Stimulated activated naive B cell treated with anti-CD40 and anti-IgM and Interleukin-4, amounts not matched to agents 10 μg/mL and 1 μg/mL and 100 μg/mL, for 72 hours (primary cell): Measurements from ENCODE around the gene CPLX3.
"Not testable (repeated sequence)": the region's sequence is repeated elsewhere in the genome, so short reads cannot be mapped to it uniquely, and the experiment has no call there.

ENCODE experiments used
- ATAC-seq, 2 donors: fragments of 150-1000 bp; cut with Tn5 transposase; replicated peaks; 2 replicates each; pipeline ENCODE4 v1.10.0; 2021; ENCODE audit warnings: moderate library complexity in 1 of 2
- DNase-seq: peaks from one replicate; pipeline ENCODE4 v3.0.0; 2021
- H3K27ac Mint-ChIP-seq: one replicate; pipeline ENCODE4 v1.8.0; 2022; ENCODE audit warnings: mild to moderate bottlenecking, mixed read lengths
- H3K27me3 Mint-ChIP-seq, 2 donors: one replicate each; pipeline ENCODE4 v1.8.0; 2022; ENCODE audit warnings: mixed read lengths in 2 of 2
- H3K36me3 Mint-ChIP-seq, 2 donors: one replicate each; pipeline ENCODE4 v1.8.0; 2022; ENCODE audit warnings: mixed read lengths in 2 of 2, mild to moderate bottlenecking in 1 of 2
- H3K4me1 Mint-ChIP-seq, 2 donors: one replicate each; pipeline ENCODE4 v1.8.0; 2022; ENCODE audit warnings: mixed read lengths in 2 of 2, mild to moderate bottlenecking in 1 of 2
- H3K4me3 Mint-ChIP-seq, 2 donors: one replicate each; pipeline ENCODE4 v1.8.0; 2022; ENCODE audit warnings: mild to moderate bottlenecking in 2 of 2, mixed read lengths in 2 of 2, moderate library complexity in 1 of 2
- H3K9me3 Mint-ChIP-seq, 2 donors: one replicate each; pipeline ENCODE4 v1.8.0; 2022; ENCODE audit warnings: mixed read lengths in 2 of 2, mild to moderate bottlenecking in 1 of 2

The CPLX3 gene

DNA sequence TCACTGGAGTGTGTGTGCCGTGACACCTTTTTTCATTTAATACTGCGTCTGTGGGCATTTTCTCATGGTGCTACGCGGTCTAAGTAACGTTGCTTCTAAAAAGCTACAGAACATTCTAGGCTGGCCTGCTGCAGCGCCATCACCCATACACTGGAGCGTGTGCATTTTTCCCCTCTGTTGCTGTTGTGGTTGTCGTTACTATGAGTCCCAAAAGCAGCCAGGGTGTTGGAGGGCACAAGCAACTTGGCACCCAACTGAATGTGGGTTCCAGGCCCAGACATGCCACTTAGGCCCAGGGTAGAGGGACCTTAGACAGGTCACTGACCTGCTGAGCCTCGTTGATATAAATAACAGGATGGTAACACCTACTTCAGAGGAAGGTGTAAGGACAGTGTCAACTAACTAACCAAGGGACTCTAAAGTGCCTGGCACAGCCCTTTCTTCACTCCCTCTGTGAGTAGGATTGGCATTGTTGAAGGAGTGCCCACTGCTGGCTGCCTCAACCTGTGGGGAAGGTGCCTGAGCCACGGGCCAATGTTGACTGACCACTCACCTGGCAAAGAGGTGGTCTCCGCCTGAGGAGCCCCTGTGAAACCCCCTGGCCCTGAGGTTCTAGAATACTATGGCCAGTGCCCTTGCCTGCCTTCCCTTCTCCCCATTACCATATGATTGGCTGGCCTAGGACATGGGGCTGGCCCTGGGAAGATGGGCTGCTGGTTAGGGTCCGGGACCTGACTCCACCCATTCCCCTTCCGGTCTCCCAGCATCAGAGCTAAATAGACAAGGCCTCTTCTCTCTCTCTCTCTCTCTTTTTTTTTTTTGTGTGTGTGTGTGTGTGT is 41.0 kb upstream of the CPLX3 start:
- no peaks in the 10 kb centered on the region for H3K27me3 Mint-ChIP-seq
- peaks cover 58 to 71% of the 10 kb centered on the region in 2 donors for H3K36me3 Mint-ChIP-seq
- H3K9me3 Mint-ChIP-seq = no peaks in the 10 kb centered on the region

DNA sequence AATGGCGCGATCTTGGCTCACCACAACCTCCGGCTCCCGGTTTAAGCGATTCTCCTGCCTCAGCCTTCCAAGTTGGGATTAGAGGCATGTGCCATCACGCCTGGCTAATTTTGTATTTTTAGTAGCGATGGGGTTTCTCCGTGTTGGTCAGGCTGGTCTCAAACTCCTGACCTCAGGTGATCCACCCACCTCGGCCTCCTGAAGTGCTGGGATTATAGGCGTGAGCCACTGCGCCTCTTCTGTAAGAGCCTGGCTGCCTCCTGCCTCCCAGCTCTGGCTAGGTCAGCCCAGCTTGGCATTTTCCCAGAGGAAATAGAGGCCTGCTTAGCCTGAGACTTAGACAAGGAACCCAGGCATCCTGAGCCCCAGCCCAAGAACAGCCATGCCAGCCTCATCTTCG is 40.3 kb upstream of the CPLX3 start:
- not testable (repeated sequence) for ATAC-seq, H3K9me3 Mint-ChIP-seq, H3K27me3 Mint-ChIP-seq, DNase-seq
- Mint-ChIP-seq H3K27ac (peak overlapping the region; percentile 90), H3K4me3 (peak overlapping the region; percentile 98), H3K4me1 (peaks cover 65 to 90% of the 10 kb centered on the region in 2 donors), H3K36me3 (peaks cover 57 to 70% of the 10 kb centered on the region in 2 donors)

More for the DNA sequence above, 41.0 kb upstream of the CPLX3 start:
- ATAC-seq = no peak
- peaks cover 68 to 90% of the 10 kb centered on the region in 2 donors for H3K4me1 Mint-ChIP-seq
- no peak for DNase-seq
- peak overlapping the region; percentile 98 for H3K4me3 Mint-ChIP-seq
- H3K27ac Mint-ChIP-seq = peak overlapping the region; percentile 90

- Mint-ChIP-seq H3K9me3 (no peaks in the 10 kb centered on the region), H3K36me3 (peaks cover 59 to 74% of the 10 kb centered on the region in 2 donors), H3K4me3 (peak overlapping the region; percentile 98), H3K27me3 (no peaks in the 10 kb centered on the region), H3K27ac (peak overlapping the region; percentile 99), H3K4me1 (peaks cover 65 to 90% of the 10 kb centered on the region in 2 donors)
- ATAC-seq (no peak), DNase-seq (no peak)
Observed at GRCh38 chr15:74786551-74787165, 39.8 kb upstream of the CPLX3 start.

GRCh38 chr15:74787251-74788041 is 39.0 kb upstream of the CPLX3 start:
- H3K4me3 Mint-ChIP-seq = peak overlapping the region; percentile 98
- ATAC-seq (peak; percentile 68 to 73), DNase-seq (peak; percentile 94)
- peak overlapping the region; percentile 99 for H3K27ac Mint-ChIP-seq
- H3K4me1 Mint-ChIP-seq = peaks cover 71 to 98% of the 10 kb centered on the region in 2 donors
- no peaks in the 10 kb centered on the region for H3K9me3 Mint-ChIP-seq
- no peaks in the 10 kb centered on the region for H3K27me3 Mint-ChIP-seq
- H3K36me3 Mint-ChIP-seq = peaks cover 64 to 81% of the 10 kb centered on the region in 2 donors

GRCh38 chr15:74788042-74788682 is 38.3 kb upstream of the CPLX3 start:
- Mint-ChIP-seq H3K36me3 (peaks cover 59 to 77% of the 10 kb centered on the region in 2 donors), H3K4me1 (peaks cover 76 to 100% of the 10 kb centered on the region in 2 donors), H3K4me3 (peak overlapping the region; percentile 98), H3K27ac (peak overlapping the region; percentile 99), H3K9me3 (no peaks in the 10 kb centered on the region), H3K27me3 (no peaks in the 10 kb centered on the region)
- peak; percentile 3 for ATAC-seq
- DNase-seq = no peak

GRCh38 chr15:74788683-74789151 is 37.7 kb upstream of the CPLX3 start:
- peak; percentile 76 for DNase-seq
- H3K36me3 Mint-ChIP-seq = peaks cover 53 to 72% of the 10 kb centered on the region in 2 donors
- peak; percentile 52 to 59 for ATAC-seq
- H3K4me1 Mint-ChIP-seq = peaks cover 75 to 100% of the 10 kb centered on the region in 2 donors
- H3K27me3 Mint-ChIP-seq = no peaks in the 10 kb centered on the region
- peak overlapping the region; percentile 99 for H3K27ac Mint-ChIP-seq
- H3K4me3 Mint-ChIP-seq = peak overlapping the region; percentile 98
- no peaks in the 10 kb centered on the region for H3K9me3 Mint-ChIP-seq

GRCh38 chr15:74789171-74789631 is 37.2 kb upstream of the CPLX3 start:
- Mint-ChIP-seq H3K4me3 (peak overlapping the region; percentile 98), H3K27me3 (no peaks in the 10 kb centered on the region), H3K36me3 (peaks cover 48 to 67% of the 10 kb centered on the region in 2 donors), H3K27ac (peak overlapping the region; percentile 99), H3K9me3 (no peaks in the 10 kb centered on the region), H3K4me1 (peaks cover 71 to 97% of the 10 kb centered on the region in 2 donors)
- DNase-seq (no peak), ATAC-seq (peak; percentile 10 to 11)

- Mint-ChIP-seq H3K4me3 (peak overlapping the region; percentile 98), H3K4me1 (peaks cover 72 to 97% of the 10 kb centered on the region in 2 donors), H3K9me3 (no peaks in the 10 kb centered on the region), H3K27me3 (no peaks in the 10 kb centered on the region), H3K36me3 (peaks cover 44 to 62% of the 10 kb centered on the region in 2 donors), H3K27ac (peak overlapping the region; percentile 99)
- DNase-seq = no peak
- ATAC-seq = no peak
Observed at GRCh38 chr15:74789741-74790079, 36.7 kb upstream of the CPLX3 start.

- peak overlapping the region; percentile 99 for H3K27ac Mint-ChIP-seq
- DNase-seq (peak; percentile 70), ATAC-seq (peak; percentile 22 to 24)
- no peaks in the 10 kb centered on the region for H3K9me3 Mint-ChIP-seq
- H3K36me3 Mint-ChIP-seq = peaks cover 40 to 62% of the 10 kb centered on the region in 2 donors
- H3K4me3 Mint-ChIP-seq = peak overlapping the region; percentile 98
- H3K4me1 Mint-ChIP-seq = peaks cover 73 to 97% of the 10 kb centered on the region in 2 donors
- no peaks in the 10 kb centered on the region for H3K27me3 Mint-ChIP-seq
Observed at GRCh38 chr15:74790080-74790916, 36.1 kb upstream of the CPLX3 start.

- no peak for DNase-seq
- peak overlapping the region; percentile 79 to 98 for H3K4me3 Mint-ChIP-seq
- no peak overlapping the region for H3K27ac Mint-ChIP-seq
- peaks cover 69 to 97% of the 10 kb centered on the region in 2 donors for H3K4me1 Mint-ChIP-seq
- H3K36me3 Mint-ChIP-seq = peaks cover 40 to 61% of the 10 kb centered on the region in 2 donors
- H3K9me3 Mint-ChIP-seq = no peaks in the 10 kb centered on the region
- ATAC-seq = no peak
- no peaks in the 10 kb centered on the region for H3K27me3 Mint-ChIP-seq
Observed at GRCh38 chr15:74791007-74791406, 35.4 kb upstream of the CPLX3 start.

- H3K9me3 Mint-ChIP-seq = no peaks in the 10 kb centered on the region
Observed at GRCh38 chr15:74791667-74792066, 34.8 kb upstream of the CPLX3 start.

GRCh38 chr15:74792227-74793016 is 34.0 kb upstream of the CPLX3 start:
- ATAC-seq = no peak
- Mint-ChIP-seq H3K27ac (peak overlapping the region; percentile 89), H3K36me3 (peaks cover 43 to 60% of the 10 kb centered on the region in 2 donors), H3K4me3 (peak overlapping the region; percentile 68 to 79), H3K9me3 (no peaks in the 10 kb centered on the region), H3K4me1 (peaks cover 66 to 93% of the 10 kb centered on the region in 2 donors), H3K27me3 (no peaks in the 10 kb centered on the region)
- DNase-seq = no peak

More at GRCh38 chr15:74791667-74792066, 34.8 kb upstream of the CPLX3 start:
- Mint-ChIP-seq H3K36me3 (peaks cover 44 to 63% of the 10 kb centered on the region in 2 donors), H3K27ac (peak overlapping the region; percentile 89), H3K27me3 (no peaks in the 10 kb centered on the region), H3K4me1 (peaks cover 70 to 96% of the 10 kb centered on the region in 2 donors), H3K4me3 (peak overlapping the region; percentile 68 to 79)
- DNase-seq = no peak
- ATAC-seq = no peak
